HG03439 (cell line): Measurements from ENCODE around the gene OTUD7B.

ENCODE experiments used
- ATAC-seq: cut with Tn5 transposase; IDR thresholded peaks from one replicate; pipeline ENCODE4 v1.9.1; 2021; ENCODE audit warnings: mild to moderate bottlenecking, moderate library complexity; ENCODE audit not compliant: unreplicated experiment

OTUD7B gene

GRCh38 chr1:150005606-150006005 lies 4.9 kb downstream of the OTUD7B start:
- ATAC-seq: no peak

DNA sequence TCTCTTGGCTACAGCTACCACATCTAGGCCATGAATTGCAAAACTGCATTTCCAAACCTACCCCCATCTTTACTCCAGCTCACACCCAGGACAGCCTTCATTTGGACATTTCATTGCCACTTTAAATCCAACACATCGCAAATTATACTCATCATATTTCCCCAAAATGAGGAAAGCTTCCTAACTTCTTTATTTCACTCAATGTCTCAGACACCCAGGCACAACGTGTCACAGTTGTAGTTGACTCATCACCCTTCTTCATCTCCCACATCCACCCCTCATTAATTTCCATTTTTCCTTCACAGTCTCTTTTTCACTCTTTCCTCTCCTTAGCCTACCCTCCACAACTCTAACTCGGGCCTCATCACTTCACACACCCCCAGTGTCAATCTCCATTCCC lies 6.7 kb downstream of the OTUD7B start:
- ATAC-seq: no peak

DNA sequence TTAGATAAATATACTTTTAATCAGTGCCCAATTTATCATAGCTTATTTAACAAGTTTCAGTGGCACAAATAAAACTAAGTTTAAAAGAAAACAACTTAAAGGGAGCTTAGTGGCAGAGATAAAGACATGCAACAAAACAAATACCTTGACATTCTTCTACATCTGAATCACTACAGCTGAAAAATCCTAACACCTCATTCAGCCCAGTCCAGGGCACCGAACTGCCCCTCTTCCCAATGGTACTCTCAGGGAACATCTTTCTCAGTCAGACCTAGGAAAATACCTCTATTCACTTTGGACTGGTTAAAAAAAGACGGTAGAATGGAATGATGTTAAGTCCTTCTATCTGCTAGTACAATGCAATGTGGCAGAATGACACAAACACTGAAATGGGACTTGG lies 8.3 kb downstream of the OTUD7B start:
- no peak for ATAC-seq

- no peak for ATAC-seq
Measured at GRCh38 chr1:150001415-150001814, 9.1 kb downstream of the OTUD7B start.

DNA sequence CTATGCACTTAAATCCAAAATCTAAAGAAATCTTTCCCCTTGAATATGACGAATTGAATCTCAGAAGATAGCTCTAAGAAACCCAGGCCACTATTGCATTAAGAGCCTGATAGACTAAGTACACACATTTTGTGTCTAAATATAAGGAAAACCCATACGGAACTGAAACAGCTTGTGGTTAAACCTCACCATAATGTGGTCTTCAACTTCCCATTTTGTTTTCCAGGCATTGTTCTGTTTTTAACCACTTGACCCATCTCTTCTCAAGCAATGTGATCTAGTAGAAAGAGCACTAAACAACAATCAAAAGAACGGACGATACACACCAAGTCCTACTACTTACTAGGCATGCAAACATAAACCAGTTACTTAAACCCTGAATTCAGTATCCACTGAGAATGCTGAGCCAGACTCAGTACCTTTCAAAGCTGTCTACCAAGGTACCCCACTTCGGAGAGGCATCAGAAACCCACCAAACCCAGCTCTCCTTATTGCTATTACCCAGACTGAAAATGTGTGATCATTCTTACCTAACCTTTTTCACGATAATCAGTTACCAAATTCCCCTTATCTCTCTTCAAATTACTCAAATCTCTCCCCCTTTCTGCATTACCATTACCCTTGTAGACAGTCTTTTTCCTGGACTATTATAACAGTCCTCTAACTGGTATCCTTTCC lies 12.8 kb downstream of the OTUD7B start:
- peak; percentile 56 for ATAC-seq

GRCh38 chr1:149995927-149996326 lies 14.6 kb downstream of the OTUD7B start:
- ATAC-seq: no peak

GRCh38 chr1:149993764-149994163 lies 16.8 kb downstream of the OTUD7B start:
- ATAC-seq: no peak

DNA sequence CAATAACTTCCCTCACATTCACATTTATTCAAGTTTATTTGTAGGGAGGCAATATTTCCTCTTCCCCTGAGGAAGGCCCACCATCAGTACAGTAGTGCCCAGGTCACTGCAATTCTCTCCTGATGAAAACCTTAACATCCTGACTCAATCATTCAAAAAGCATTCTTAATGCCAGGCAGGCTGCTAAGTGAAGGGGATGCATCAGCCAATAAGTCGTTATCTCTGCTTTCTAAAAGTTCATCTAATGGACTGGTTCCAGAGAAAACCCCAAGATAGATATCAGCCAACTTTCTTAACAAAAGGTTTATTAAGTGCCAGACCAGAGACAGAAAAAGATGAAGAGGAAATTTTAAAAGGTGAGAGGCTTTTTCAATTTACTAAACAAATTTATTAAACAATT lies 17.3 kb downstream of the OTUD7B start:
- no peak for ATAC-seq

- no peak for ATAC-seq
Measured at GRCh38 chr1:149987297-149987595, 23.3 kb downstream of the OTUD7B start.

- ATAC-seq: no peak
Measured at GRCh38 chr1:149986486-149987296, 23.8 kb downstream of the OTUD7B start.

DNA sequence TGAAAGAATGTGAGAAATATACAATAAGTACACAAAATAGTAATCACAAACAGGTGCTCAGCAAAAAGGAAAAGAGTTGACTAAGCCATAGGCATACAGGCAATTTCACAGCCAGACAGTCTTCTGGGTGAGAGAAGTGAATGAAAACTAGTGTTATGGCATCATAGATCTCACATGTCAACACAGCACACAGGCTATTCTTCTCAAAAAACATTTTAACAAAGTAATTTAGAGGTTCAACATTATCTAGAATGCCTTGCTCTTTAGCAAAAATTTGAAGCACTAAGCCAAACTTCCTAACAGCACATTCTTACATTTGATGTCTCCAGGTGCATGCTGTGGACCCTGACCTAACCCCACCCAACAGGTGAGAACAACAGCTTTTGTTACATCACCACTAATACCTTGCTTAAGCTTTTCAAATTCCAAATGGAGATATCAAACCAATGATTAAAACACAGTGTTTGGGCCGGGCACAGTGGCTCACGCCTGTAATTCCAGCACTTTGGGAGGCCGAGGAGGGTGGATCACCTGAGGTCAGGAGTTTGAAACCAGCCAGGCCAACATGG lies 30.5 kb downstream of the OTUD7B start:
- ATAC-seq: no peak

DNA sequence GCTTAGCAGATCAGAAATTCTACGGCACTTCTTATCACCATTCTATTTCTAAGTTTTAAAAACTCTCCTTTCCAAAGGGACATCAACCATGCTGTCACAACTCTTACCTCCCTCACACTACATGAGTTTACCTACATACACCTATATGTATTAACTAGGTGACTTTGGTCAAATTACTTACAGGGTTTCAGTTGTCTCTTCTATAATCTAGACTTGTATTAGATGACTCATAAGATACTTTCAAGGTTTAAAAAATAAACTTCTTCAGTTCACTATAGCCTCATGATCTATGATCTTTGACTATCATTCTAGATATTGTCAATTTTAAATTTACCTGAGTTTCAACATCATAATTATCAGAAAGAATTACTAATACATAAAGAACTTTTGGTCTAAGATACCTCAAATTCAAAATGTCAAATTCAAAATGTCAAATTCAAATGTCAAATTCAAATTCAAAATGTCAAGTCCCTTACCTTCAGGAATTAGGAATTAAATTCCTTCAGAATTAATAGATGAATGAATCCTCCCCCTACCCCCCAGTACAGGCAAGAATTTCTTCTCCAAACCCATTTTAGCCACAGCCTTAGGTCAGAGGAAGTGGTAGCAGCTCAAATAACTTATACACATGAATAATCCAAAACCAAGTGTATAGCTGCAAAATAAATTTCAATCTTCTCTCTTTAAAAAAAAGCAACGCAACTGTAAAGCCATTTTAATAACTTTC lies 31.1 kb downstream of the OTUD7B start:
- ATAC-seq: no peak

DNA sequence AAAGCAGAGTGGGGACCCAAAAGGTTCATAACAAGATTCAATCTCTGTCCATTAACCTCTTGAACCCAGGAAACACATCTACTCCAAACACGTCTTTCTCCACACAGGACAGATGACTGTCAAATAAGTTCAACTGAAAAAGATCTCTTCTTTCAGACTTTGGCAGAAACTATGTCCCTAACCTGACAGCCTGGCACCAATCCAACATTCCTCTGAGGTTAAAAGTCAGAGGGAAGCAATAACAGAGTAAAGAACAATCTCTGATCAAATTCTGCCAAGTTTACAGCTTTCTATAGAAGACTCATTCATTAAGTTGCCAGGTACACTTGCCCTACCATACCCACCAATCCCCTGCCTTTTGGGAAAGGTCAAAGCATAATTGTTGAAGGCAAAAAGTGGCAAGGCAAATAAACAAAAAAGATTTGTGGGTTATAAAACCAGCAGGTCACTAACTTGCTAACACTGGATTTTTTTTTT lies 31.9 kb downstream of the OTUD7B start:
- ATAC-seq: no peak

DNA sequence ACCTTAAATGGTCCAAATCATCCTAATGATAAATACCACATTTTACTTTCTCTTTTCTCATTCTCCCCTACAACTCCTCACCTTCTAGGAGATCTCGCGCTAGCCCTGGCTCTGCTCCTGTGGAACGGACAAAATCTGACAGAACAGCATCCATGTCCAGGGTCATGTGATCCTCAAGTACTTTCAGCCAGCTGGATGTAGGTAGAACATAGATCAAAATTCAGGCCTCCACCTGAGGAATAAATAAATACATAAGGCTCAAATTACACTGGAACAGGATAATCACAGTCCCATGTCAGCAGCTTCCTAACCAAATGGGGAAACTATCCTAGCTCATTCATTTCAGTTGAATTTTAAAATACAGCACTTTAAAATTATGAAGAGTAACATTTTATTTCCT lies 33.2 kb downstream of the OTUD7B start:
- ATAC-seq: no peak

DNA sequence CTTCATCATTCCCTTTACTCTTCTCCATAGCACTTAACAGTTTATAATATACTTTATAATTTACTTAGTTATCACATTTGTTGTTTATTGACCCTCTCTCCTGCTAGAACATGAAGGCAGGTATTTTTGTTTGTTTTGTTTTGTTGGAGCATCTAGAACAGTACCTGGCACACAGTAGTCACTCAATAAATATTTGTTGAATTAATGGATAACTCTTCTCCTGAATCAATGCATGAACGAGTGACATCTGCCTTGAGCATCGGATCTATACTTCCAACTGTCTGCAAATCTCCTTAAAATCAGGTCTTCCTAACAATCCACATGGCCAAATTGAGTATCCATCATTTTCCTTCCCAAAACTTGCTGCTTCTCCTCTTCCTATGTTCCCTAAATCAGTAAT lies 38.0 kb downstream of the OTUD7B start:
- ATAC-seq: no peak

DNA sequence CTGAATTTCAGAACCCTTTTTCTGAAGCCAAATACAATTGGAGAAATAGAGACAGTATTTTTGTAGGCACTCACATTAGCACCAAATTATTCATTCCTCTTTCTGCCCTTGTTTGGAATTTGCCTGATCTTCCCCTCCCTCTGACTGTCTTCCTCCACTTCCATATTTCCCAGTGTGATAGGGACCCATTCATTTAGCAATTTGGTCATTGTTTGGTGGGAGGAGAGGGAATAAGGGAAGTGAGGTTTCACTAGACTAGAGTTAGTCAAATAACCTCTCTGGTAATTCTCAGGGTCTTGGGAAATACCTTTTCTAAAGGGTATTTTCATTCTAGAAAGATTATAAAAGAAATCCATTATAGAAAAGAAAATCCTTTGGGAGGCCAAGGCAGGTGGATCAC lies 42.9 kb downstream of the OTUD7B start:
- ATAC-seq: no peak

DNA sequence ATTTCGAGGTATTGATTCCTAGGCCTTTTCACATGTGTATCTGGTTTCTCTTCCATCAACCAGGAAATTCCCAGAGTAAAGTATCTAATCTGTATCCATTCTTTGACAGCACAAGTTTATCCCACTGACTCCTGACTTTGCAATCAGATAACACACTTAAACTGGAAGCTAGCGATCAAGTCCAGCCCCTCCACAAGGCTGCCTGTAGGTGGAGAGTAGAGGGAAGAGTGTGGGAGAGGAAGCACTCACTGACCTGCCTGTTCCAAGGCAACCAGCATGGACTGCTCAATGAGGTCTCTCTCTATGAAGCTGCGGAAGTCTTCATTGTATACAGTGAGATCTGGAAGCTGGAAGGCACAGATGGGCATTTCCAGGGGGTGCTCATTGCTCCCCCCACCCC lies 43.5 kb downstream of the OTUD7B start:
- no peak for ATAC-seq

DNA sequence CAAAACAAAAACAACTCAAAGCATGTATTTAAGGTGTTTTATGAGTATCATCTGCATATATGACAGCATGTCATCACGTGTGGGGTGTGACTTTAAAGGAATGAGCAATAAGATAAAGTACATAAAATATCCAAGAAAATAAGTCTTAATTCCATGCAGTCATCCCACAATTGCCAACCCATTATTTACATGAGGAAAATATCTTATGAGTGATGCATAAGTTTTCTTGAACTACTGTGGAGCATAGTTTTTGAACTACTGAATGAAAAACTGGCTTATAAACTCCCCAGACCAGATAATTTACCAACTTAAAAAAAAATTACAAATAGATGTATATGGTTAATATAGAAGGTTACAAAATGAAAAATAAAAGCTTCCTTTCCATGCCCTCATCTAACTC lies 44.1 kb downstream of the OTUD7B start:
- ATAC-seq: no peak

DNA sequence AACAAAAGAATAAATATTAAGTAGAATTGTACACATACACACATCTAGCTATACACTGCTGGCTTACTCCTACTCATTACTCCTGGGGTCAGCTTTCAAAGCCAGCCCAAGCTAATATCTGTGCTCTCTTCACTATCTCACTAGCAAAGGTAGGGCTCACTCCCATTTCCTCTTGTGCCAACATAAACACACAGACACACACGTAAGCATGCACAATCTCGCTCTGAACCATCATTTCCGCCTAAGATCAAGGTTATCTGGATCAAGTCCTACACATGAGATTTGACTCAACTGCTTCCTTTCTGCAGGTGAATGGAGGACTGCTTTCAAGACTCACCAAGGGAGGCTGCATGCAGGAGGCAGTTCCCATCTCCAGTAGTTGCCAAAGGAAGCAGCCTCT lies 45.1 kb downstream of the OTUD7B start:
- ATAC-seq: no peak

DNA sequence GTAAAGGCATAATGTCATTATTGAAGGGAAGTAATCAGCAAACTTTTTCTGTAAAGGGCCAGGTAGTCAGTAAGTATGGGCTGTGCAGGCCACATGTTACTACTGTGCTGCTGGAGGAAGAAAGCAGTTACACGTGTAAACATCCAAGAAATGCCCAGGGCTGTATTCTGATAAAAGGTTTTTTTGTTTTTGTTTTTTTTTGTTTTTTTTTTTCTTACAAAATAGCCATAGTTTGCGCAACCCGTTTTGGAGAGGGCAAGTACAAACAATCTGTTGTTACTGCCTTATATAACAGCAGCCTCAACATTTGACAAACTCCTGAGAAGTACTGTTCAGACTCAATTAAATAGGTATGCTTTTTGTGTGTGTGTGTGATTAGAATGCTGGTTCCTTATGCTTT lies 47.2 kb downstream of the OTUD7B start:
- ATAC-seq: no peak

GRCh38 chr1:149962736-149963135 lies 47.8 kb downstream of the OTUD7B start:
- ATAC-seq: no peak
